Adipocyte (in vitro differentiated cells): ENCODE measurements around the gene NDUFB10.
A peak's percentile ranks its signal among the peaks of the same experiment; 100 is the strongest.

ENCODE experiments used
- DNase-seq: peaks from one replicate; pipeline ENCODE4 v3.0.0-alpha.2; 2015; ENCODE audit warnings: low read depth
- H3K27me3 ChIP-seq: replicated peaks from 2 replicates; pipeline ENCODE4 v1.7.0; 2013; ENCODE audit warnings: mild to moderate bottlenecking, low read length, moderate library complexity; ENCODE audit not compliant: control insufficient read depth, insufficient read depth
- H3K36me3 ChIP-seq: 2 replicates; pipeline ENCODE4 v1.7.0; 2013; ENCODE audit warnings: low read length, mild to moderate bottlenecking, moderate library complexity; ENCODE audit not compliant: control insufficient read depth, insufficient read depth, severe bottlenecking
- H3K4me1 ChIP-seq: 2 replicates; pipeline ENCODE4 v1.7.0; 2013; ENCODE audit warnings: mild to moderate bottlenecking, low read length, moderate library complexity; ENCODE audit not compliant: control insufficient read depth, insufficient read depth
- H3K4me3 ChIP-seq: 2 replicates; pipeline ENCODE4 v1.7.0; 2013; ENCODE audit warnings: mild to moderate bottlenecking, low read length, moderate library complexity
- H3K9ac ChIP-seq: 2 replicates; pipeline ENCODE4 v1.7.0; 2013; ENCODE audit warnings: mild to moderate bottlenecking, low read length, moderate library complexity
- H3K9me3 ChIP-seq: 2 replicates; pipeline ENCODE4 v1.7.0; 2013; ENCODE audit warnings: mild to moderate bottlenecking, low read length, moderate library complexity; ENCODE audit not compliant: control insufficient read depth

Gene NDUFB10

DNA sequence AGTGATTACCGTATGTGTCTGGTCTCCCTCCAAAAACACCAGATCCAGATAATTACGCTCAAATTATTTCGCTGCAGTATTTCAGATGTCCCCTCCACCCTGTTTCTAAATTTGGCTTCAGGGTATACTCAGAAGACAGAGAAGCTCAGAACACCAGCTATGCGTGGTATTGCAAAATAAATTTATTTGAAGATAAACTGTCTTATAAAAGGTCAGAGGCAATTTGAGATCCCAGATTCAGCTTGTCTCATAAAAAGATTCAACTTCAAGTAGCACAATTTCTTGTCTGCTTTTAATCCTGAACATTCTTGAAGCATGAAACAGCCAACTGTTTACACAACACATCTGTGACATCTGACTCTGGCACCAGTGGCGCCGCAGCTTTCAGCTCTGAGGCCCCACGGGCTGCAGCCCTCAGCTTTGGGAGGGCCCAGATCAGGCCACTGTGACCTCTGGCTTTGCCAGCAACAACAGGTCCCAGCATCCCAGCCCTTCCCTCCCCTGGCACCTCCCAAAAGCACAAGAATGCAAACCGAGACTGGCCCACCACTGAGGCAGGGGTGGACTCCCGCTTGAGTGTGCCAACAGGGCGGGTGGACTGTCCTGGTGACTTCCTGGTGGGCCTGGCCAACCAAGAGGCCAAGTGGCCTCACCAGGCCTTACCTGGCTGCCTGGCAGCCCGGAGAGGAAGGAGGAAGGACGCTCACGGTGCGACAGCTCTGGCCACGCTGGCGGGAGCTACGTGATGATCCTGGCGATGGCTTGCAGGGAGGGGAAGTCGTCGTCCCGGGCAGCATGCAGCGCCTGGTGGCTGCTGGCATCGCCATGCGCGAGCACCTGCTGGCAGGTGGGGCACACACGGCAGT is 38.4 kb downstream of the NDUFB10 start:
- Histone ChIP-seq H3K36me3 (peaks cover 49% of the 10 kb centered on the region), H3K9me3 (no peaks in the 10 kb centered on the region), H3K9ac (peak overlapping the region; percentile 47), H3K27me3 (no peaks in the 10 kb centered on the region), H3K4me3 (no peak overlapping the region), H3K4me1 (peaks cover 24% of the 10 kb centered on the region)
- DNase-seq, result peak; percentile 27

DNA sequence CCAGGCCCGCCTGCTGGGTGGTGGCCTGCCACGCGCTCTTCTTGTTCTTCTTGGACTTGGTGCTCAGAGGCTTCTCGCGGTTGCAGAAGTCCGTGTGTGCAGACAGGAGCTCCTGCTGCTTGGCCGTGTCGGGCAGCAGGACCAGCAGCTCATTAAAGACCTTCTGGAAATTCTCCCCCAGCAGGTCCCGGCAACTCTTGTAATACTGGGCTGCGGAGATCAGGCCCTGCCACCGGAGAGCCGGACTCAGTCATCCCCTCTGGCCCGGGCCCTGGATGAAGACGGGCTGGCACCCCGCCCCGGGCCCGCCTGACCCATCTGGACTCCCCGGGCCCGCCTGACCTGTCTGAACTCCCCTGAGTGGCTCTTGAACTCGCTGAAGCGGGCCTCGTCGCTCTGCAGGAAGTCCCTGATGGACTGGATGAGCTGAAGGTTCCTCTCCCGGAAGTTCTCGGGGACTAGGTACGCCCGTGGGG is 39.1 kb downstream of the NDUFB10 start:
- H3K36me3 ChIP-seq, result peaks cover 56% of the 10 kb centered on the region
- H3K4me1 ChIP-seq, result peaks cover 25% of the 10 kb centered on the region
- H3K9ac ChIP-seq, result peak overlapping the region; percentile 5
- H3K9me3 ChIP-seq, result no peaks in the 10 kb centered on the region
- H3K4me3 ChIP-seq, result no peak overlapping the region
- DNase-seq, result no peak
- no peaks in the 10 kb centered on the region for H3K27me3 ChIP-seq

DNA sequence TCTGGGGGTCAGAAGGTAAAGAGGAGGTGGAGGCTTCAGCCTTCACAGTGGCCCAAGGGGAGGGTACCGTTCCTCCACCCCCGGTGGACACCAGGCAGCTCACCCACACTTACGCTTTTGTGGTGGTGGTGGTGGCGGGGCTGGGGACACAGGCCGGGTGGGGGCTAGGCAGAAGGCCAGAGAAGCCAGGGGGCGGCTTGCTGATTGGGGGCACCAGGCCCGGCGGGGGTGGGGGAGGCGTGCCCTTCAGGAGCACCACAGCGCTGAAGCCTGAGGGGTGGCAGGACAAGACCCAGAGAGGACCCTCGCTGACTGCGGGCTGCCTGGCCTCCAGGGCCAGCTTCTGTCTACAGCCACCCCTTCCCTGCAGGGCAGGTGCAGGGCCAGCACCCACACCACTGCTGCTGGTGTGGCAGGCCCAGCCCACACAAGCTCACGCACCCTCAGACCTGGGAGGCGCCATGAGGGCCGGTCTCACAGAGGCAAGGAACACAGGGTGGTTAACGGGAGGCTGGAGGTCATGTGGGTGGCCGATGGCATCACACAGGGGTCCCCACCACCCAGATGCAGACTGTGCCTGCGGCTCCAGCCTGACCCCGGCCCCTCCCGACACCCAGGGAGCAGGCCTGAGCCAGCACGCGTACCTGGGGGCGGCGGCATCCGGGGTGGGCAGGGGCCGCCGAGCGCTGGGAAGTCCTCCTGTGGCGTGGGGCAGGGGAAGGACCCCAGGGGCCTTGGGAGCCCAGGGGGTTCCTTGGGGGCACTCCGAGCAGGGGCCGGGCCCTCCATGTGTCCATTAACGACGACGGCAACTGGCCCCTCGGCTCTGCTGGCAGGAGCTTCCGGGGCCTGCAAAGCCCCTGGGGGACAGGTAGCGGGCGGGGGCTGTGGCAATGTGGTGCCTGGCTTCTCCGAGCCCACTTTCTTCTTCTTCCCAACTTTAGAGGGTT is 39.8 kb downstream of the NDUFB10 start:
- H3K4me1 ChIP-seq, result peaks cover 29% of the 10 kb centered on the region
- no peak overlapping the region for H3K4me3 ChIP-seq
- no peaks in the 10 kb centered on the region for H3K9me3 ChIP-seq
- H3K36me3 ChIP-seq, result peaks cover 58% of the 10 kb centered on the region
- H3K27me3 ChIP-seq, result no peaks in the 10 kb centered on the region
- no peak overlapping the region for H3K9ac ChIP-seq
- no peak for DNase-seq

DNA sequence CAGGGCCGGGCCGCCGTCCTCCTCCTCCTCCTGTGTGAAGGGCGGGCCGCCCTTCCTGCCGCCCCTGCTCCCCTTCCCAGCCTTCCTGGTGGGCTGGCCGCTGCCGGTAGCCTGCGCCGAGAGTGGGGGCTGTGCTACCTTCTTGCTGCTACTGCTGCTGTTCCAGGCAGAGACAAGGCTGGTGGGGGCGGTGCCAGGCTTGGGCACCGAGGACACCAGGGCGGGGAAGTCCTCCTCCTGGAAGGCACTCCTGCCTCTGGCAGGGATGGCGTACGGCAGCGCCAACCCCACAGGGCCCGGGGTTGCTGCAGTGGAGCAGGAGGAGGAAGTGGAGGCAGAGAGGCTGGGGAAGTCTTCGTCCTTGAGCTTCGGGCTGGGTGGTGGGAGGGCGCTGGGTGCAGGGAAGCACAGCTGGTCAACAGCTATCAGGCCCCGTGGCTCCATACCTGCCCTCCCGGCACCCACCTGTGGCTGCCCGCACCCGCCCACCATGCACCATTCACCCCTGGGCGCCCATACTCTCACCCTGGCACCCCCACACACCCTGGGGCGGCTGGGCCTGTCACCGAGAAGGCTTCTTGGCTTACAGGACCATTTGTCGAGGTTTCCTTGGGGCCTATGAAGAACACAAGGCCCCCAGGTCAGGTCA is 40.7 kb downstream of the NDUFB10 start:
- H3K9ac ChIP-seq, result no peak overlapping the region
- peaks cover 35% of the 10 kb centered on the region for H3K4me1 ChIP-seq
- no peak for DNase-seq
- no peak overlapping the region for H3K4me3 ChIP-seq
- H3K27me3 ChIP-seq, result no peaks in the 10 kb centered on the region
- H3K9me3 ChIP-seq, result no peaks in the 10 kb centered on the region
- peaks cover 58% of the 10 kb centered on the region for H3K36me3 ChIP-seq

DNA sequence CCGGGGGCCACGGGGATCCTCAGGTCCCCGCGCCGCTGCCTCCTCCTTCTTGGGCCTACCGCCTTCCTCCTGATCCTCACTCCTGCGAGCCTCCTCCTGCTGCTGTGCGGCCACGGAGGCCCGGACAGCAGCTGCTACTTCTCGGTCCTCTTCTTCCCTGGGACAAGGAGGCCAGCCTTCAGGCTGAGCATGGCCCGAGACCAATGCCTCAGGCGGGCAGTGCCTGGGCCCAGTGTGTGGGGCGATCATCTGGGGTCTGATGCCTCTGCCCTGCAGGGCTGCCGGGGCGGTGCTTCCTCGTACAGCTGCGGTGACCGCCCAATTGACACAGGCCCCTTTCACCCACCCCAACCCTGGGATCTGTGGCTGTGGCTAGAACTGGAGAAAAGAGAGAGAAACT is 41.7 kb downstream of the NDUFB10 start:
- peaks cover 45% of the 10 kb centered on the region for H3K4me1 ChIP-seq
- DNase-seq, result no peak
- peaks cover 52% of the 10 kb centered on the region for H3K36me3 ChIP-seq
- no peaks in the 10 kb centered on the region for H3K9me3 ChIP-seq
- no peak overlapping the region for H3K9ac ChIP-seq
- no peaks in the 10 kb centered on the region for H3K27me3 ChIP-seq
- H3K4me3 ChIP-seq, result no peak overlapping the region

DNA sequence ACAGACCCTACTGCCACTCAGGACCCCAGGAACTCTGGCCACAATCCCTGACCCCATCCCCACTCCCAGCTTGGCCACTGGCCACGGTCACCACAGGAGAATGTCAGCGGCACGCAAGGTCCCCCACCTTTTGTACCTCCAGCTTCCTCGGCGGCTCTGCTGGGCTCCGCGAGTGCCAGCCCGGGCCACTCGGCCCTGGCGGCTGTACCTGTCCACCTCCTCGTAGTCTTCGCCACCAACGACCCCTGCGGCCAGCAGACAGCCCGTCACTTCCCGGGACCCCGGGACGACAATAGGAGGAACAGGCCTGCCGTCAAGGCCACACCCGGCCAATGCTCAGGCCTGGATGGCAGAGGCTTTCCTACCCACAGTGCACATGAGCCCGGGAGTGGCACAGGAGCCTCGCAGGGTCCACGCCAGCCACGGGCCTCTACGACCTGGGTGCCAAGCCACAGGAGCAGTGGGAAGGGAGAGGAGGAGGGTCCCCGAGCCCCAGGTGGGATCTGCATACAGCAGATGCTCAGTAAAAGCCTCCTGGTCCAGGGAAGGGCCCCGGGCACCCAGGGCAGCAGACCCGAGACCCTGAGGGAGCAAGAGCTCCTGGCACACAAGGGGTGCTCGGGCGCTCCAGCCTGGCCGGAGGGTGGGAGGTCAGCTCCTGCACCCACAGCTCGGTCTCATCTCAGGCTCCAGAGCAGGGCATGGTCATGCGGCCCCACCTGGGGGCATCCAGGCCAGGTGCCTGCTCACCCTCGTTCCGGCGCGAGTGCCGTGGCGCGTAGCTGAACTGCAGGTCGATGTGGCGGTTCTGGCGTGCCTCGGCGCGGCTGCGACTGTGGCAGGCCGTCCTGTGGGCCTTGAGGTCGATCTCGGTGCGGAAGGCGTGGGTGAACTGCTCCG is 42.4 kb downstream of the NDUFB10 start:
- H3K27me3 ChIP-seq, result no peaks in the 10 kb centered on the region
- peaks cover 52% of the 10 kb centered on the region for H3K36me3 ChIP-seq
- H3K4me3 ChIP-seq, result no peak overlapping the region
- H3K9ac ChIP-seq, result no peak overlapping the region
- H3K9me3 ChIP-seq, result no peaks in the 10 kb centered on the region
- H3K4me1 ChIP-seq, result peaks cover 47% of the 10 kb centered on the region
- DNase-seq, result no peak

DNA sequence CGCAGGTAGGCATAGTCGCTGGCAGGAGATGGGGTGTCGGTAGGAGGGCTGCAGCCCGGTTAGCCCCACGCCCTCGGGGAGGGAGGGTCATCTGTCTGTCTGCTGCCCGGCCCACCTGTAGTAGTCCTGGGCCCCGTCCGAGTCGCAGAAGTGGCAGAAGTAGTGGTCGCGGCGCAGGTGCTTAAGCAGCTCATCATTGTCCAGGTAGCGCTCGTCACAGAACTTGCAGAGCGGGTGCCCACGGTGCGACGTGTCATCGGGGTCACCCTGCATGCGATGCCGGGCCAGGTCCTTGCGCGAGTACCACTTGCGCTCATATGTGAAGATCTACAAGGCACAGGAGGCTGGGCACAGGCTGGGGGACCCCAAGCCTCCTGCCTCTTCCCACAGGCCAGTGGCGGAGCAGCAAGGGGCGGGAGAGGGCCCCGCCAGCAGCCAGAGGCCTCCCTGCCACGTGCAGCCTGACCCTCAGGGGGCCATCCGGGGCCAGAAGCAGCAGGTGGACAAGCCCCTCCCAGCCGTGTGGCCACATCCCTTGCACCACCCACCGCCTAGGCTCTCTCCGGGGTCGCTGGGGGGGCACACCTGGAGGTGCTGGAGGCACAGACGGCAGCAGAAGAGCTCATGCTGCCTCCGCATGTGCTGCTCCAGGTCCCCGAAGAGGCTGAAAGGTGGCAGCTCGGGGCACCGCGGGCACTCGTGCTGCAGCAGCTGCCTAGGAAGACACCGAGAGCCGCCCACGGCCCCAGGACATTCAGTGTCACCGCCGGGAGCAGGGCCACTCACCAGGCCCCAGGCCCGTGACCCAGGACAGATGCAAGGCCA is 43.3 kb downstream of the NDUFB10 start:
- peaks cover 52% of the 10 kb centered on the region for H3K36me3 ChIP-seq
- no peaks in the 10 kb centered on the region for H3K9me3 ChIP-seq
- H3K4me1 ChIP-seq, result peaks cover 47% of the 10 kb centered on the region
- H3K4me3 ChIP-seq, result no peak overlapping the region
- H3K27me3 ChIP-seq, result no peaks in the 10 kb centered on the region
- DNase-seq, result no peak
- H3K9ac ChIP-seq, result no peak overlapping the region

DNA sequence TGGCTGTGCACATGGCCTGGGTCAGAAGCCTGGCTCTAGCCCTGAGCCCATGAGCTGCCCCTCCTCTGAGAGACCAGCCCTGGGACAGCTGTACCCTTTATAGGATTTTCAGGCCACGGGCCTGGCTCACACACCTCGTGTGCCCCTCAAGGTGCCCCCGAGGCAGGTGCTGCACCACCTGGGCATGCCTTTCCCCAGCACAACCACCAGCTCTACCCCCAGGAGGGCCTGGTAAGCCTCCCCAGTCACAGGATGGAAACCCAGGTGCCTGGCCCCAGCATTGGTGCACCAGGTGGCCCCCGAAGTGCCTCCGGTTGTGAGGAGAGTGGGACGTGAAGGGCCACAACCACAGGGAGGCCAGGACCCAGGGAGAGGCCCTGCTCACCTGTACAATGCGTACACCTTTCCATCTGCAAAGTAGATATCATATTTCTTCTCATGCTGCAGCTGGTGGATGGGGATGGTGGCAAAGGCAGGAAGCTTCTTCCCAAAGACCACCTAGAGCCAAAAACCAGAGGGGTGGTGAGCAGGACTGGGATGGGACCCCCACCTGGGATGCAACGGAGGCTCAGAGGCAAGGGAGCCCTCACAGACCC is 44.0 kb downstream of the NDUFB10 start:
- Histone ChIP-seq H3K4me3 (no peak overlapping the region), H3K9me3 (no peaks in the 10 kb centered on the region), H3K27me3 (no peaks in the 10 kb centered on the region), H3K9ac (peak overlapping the region; percentile 37), H3K4me1 (peaks cover 47% of the 10 kb centered on the region), H3K36me3 (peaks cover 47% of the 10 kb centered on the region)
- DNase-seq, result no peak

DNA sequence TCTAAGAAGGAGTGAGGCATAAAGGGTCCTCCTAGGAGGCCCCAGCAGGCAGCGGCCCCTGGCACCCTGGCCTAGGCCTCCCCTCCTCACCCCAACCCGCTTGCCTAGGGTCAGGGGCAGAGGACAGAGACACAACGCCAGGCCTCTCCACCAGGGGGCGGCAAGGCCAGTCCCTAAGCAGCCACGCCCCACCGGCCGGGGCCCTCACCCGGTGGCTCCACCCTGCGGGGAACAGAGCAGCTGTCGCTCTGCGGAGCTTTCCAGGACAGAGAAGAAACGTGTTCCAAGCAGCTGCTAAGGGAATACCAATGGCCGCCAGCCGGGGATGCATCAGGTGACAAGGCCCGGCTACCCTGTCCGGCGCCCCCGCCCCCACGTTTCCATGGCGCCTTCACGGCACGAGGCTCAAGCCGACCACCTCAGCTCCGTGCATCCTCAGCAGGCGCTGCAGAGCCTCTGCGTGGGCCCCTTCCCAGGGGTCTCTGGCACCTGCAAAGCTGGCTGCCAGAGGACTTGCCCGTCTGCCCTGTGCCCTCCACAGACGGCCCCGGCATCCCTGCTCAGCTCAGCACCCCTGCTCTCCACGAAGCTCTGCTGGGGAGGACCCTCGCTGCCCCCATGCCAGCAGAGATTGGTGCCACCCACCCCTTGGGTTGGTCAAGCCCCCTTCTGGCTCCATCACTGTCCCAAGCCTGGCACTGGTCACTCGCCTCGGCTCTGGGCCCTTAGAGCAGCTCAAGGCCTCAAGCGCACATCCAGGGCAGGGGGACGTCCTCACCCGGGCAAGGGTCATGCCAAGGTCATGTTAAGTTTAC is 44.7 kb downstream of the NDUFB10 start:
- no peak overlapping the region for H3K4me3 ChIP-seq
- peak; percentile 95 for DNase-seq
- no peaks in the 10 kb centered on the region for H3K27me3 ChIP-seq
- H3K9me3 ChIP-seq, result no peaks in the 10 kb centered on the region
- peak overlapping the region; percentile 37 for H3K9ac ChIP-seq
- H3K36me3 ChIP-seq, result peaks cover 46% of the 10 kb centered on the region
- peaks cover 49% of the 10 kb centered on the region for H3K4me1 ChIP-seq
